Endothelial cell of umbilical vein (primary cell): ENCODE results near the gene LGR6. TPM values are rescaled to one million over a fixed set of nuclear protein-coding genes. Genes with fewer than 3 reads are reported as not detected.

Experiments used
- BruUV-seq: library from RNA; stranded (reverse); fragments of 400-500 nt; replicated peaks from 2 replicates; lab custom pipeline; 2021; lab: Mats Ljungman, UMichigan
- CTCF ChIA-PET: fragments of 300-600, 350-600 bp; sonication (Branson Sonifier 250); formaldehyde crosslinking; loops from one replicate; lab custom pipeline; 2021; ENCODE audit warnings: antibody characterized with exemption, inconsistent platforms; lab: Charles Lee
- POLR2A ChIA-PET: fragments of 300-600, 350-600 bp; sonication (Branson Sonifier 250); formaldehyde crosslinking; loops from one replicate; lab custom pipeline; 2021; ENCODE audit warnings: antibody characterized with exemption, inconsistent platforms; lab: Charles Lee
- DNase-seq: peaks from one replicate; pipeline ENCODE4 v3.0.0-alpha.2; 2011; ENCODE audit warnings: low read depth, low spot score
- FAIRE-seq: peaks from 2 replicates; lab custom pipeline; 2011; peaks lifted over from hg19 to GRCh38; lab: Jason Lieb, UNC
- H2AFZ ChIP-seq: 2 replicates; pipeline ENCODE4 v1.6.0; 2012; ENCODE audit warnings: low read depth, low read length, control low read depth, inconsistent platforms
- H3K27ac ChIP-seq: 2 replicates; pipeline ENCODE4 v1.5.1; 2011; ENCODE audit warnings: low read depth, mild to moderate bottlenecking, control low read depth, low read length, moderate library complexity; ENCODE audit not compliant: insufficient read depth
- H3K27me3 ChIP-seq, 2 experiments: 2 replicates each; pipeline versions ENCODE4 v1.6.0 to v1.6.1; 2011; ENCODE audit warnings: low read length in 2 of 2, mixed read lengths in 1 of 2; ENCODE audit not compliant: control insufficient read depth in 2 of 2, insufficient read depth in 2 of 2
- H3K36me3 ChIP-seq, 2 experiments: 2 replicates in 1 of 2; 3 replicates in 1 of 2; pipeline ENCODE4 v1.5.1; 2011; ENCODE audit warnings: low read length in 2 of 2, mild to moderate bottlenecking in 1 of 2, moderate library complexity in 1 of 2; ENCODE audit not compliant: control insufficient read depth in 2 of 2, insufficient read depth in 2 of 2; ENCODE audit errors: extremely low read depth in 1 of 2
- H3K4me1 ChIP-seq: 3 replicates; pipeline ENCODE4 v1.5.1; 2011; ENCODE audit warnings: mild to moderate bottlenecking, low read length; ENCODE audit not compliant: control insufficient read depth, insufficient read depth; ENCODE audit errors: extremely low read depth
- H3K4me2 ChIP-seq: 2 replicates; pipeline ENCODE4 v1.6.1; 2011; ENCODE audit warnings: low read length, control low read depth, mixed read lengths; ENCODE audit not compliant: insufficient read depth
- H3K4me3 ChIP-seq, 3 experiments: fragments of 200-600 bp in 1 of 3; sonication (generic), shearing (Covaris generic) in 1 of 3; replicated peaks in 1 of 3; 2 replicates each; pipeline ENCODE4 v1.5.1; 2011 to 2016; ENCODE audit warnings: control low read depth in 3 of 3, low read length in 3 of 3, mild to moderate bottlenecking in 2 of 3, inconsistent platforms in 1 of 3, low read depth in 1 of 3, moderate library complexity in 1 of 3; ENCODE audit not compliant: insufficient read depth in 1 of 3
- H3K79me2 ChIP-seq: 2 replicates; pipeline ENCODE4 v1.6.0; 2012; ENCODE audit warnings: low read length, inconsistent platforms; ENCODE audit not compliant: control insufficient read depth, insufficient read depth
- H3K9ac ChIP-seq: replicated peaks from 2 replicates; pipeline ENCODE3; 2011; ENCODE audit warnings: low read length, control low read depth; ENCODE audit not compliant: insufficient read depth; ENCODE audit errors: extremely low read depth
- H3K9me1 ChIP-seq: replicated peaks from 3 replicates; pipeline ENCODE4 v1.6.0; 2011; ENCODE audit warnings: mild to moderate bottlenecking, low read length; ENCODE audit not compliant: control insufficient read depth, insufficient read depth; ENCODE audit errors: extremely low read depth
- H3K9me3 ChIP-seq: replicated peaks from 2 replicates; pipeline ENCODE4 v1.5.1; 2012; ENCODE audit warnings: low read length, inconsistent platforms; ENCODE audit not compliant: control insufficient read depth, insufficient read depth
- H4K20me1 ChIP-seq: replicated peaks from 2 replicates; pipeline ENCODE3; 2011; ENCODE audit warnings: mild to moderate bottlenecking, low read length; ENCODE audit not compliant: control insufficient read depth, insufficient read depth; ENCODE audit errors: extremely low read depth
- CTCF ChIP-seq, 2 donors: IDR thresholded peaks; 1 replicate in 1 of 2; 2 replicates in 1 of 2; pipeline ENCODE4 v1.5.1; 2011; ENCODE audit warnings: low read length in 2 of 2, mild to moderate bottlenecking in 2 of 2, moderate library complexity in 2 of 2, control low read depth in 1 of 2, inconsistent platforms in 1 of 2, low read depth in 1 of 2; ENCODE audit not compliant: insufficient read depth in 1 of 2; ENCODE audit errors: extremely low read depth in 1 of 2
- EZH2 ChIP-seq: IDR thresholded peaks from 2 replicates; pipeline ENCODE4 v1.6.1; 2012; ENCODE audit warnings: borderline replicate concordance, low read depth, mild to moderate bottlenecking, moderate library complexity, low read length, inconsistent platforms; ENCODE audit not compliant: severe bottlenecking
- FOS ChIP-seq: IDR thresholded peaks from 2 replicates; pipeline ENCODE4 v1.6.1; 2011; ENCODE audit warnings: mild to moderate bottlenecking, low read length, moderate library complexity, borderline replicate concordance; ENCODE audit not compliant: insufficient read depth
- GATA2 ChIP-seq: IDR thresholded peaks from 2 replicates; pipeline ENCODE4 v1.7.0; 2011; ENCODE audit warnings: low read depth, mild to moderate bottlenecking, moderate library complexity, mixed read lengths, low read length; ENCODE audit not compliant: insufficient read length, insufficient read depth
- JUN ChIP-seq: IDR thresholded peaks from 2 replicates; pipeline ENCODE4 v1.6.1; 2011; ENCODE audit warnings: borderline replicate concordance, low read depth; ENCODE audit not compliant: insufficient read length, insufficient read depth
- MAX ChIP-seq: IDR thresholded peaks from 2 replicates; pipeline ENCODE4 v1.6.1; 2011; ENCODE audit not compliant: insufficient read depth, insufficient read length
- MYC ChIP-seq: IDR thresholded peaks from one replicate; pipeline ENCODE4 v1.6.1; 2011; ENCODE audit warnings: mild to moderate bottlenecking, low read depth, low read length
- POLR2A ChIP-seq: IDR thresholded peaks from 2 replicates; pipeline ENCODE4 v1.6.1; 2012; ENCODE audit warnings: low read depth, mild to moderate bottlenecking, control low read depth, low read length
- POLR2AphosphoS5 ChIP-seq: IDR thresholded peaks from 2 replicates; pipeline ENCODE4 v1.6.1; 2012; ENCODE audit warnings: low read depth, mild to moderate bottlenecking, control low read depth, low read length, moderate library complexity; ENCODE audit not compliant: insufficient read depth
- dilution Hi-C: fragments of 300-500 bp; cut with MboI; formaldehyde crosslinking; loops from one replicate; pipeline ENCODE4 v1.15.0; 2019; ENCODE audit warnings: low sequenced_read_pairs; ENCODE audit not compliant: extremely low pct_ligation_motif_present
- intact Hi-C: fragments of 100-400 bp; cut with micrococcal nuclease; formaldehyde crosslinking; loops from one replicate; pipeline ENCODE4 v1.10.0; 2022
- polyA plus RNA-seq, 4 experiments: library from polyadenylated mRNA; depleted of rRNA in 3 of 4; stranded (reverse) in 3 of 4; unstranded in 1 of 4; fragments of >200 nt; gene quantifications; 2 replicates each; pipeline versions ENCODE4 v1.2.1 to v1.2.3, GENCODE V29; 2011 to 2012; ENCODE audit warnings: missing spikeins in 1 of 4
- total RNA-seq: library from RNA; stranded (reverse); gene quantifications from 2 replicates; pipeline ENCODE4 v1.2.3, GENCODE V29; 2021

LGR6 gene
- total and polyA plus RNA-seq, 2 donors (not counting 3 experiments of a cell fraction or from before 2014, with no cell fraction given), result not detected

- DNase-seq (no peak), FAIRE-seq (no peak)
- TF ChIP-seq POLR2A, result no peak
- TF ChIP-seq MYC, result no peak
- no peak for TF ChIP-seq FOS
- no peak for TF ChIP-seq POLR2AphosphoS5
- no peak for TF ChIP-seq CTCF (IDR thresholded peaks at IDR 0.05; ENCODE audit: extremely low read depth in 1 of 2, insufficient read depth in 1 of 2, low read depth in 1 of 2, low read length in 2 of 2)
- no peak for TF ChIP-seq MAX
- TF ChIP-seq EZH2, result no peak
- no peak for TF ChIP-seq JUN
- no peak for TF ChIP-seq GATA2
- no peaks in the 10 kb centered on the region for H3K9me3 ChIP-seq
- dilution Hi-C loops (loop anchor here (25.0 kb wide), 1 partner anchor 107 kb away; no protein-coding TSS in a partner anchor), intact Hi-C loops (no loop called here)
- no peaks in the 10 kb centered on the region for H3K27me3 ChIP-seq
- H3K79me2 ChIP-seq, result no peaks in the 10 kb centered on the region
- no peaks in the 10 kb centered on the region for H4K20me1 ChIP-seq
- no peak overlapping the region for H3K4me2 ChIP-seq
- H3K36me3 ChIP-seq, result no peaks in the 10 kb centered on the region
- no TSS peak for BruUV-seq
- H3K4me1 ChIP-seq, result no peaks in the 10 kb centered on the region
- H2AFZ ChIP-seq, result no peak overlapping the region
- no peak overlapping the region for H3K9ac ChIP-seq
- H3K4me3 ChIP-seq, result no peak overlapping the region
- no peak overlapping the region for H3K27ac ChIP-seq
- ChIA-PET POLR2A (no interaction called here), CTCF (interaction anchor here (0.6 to 8.4 kb wide), 6 partner anchors 9 to 130 kb away, joined by 3 to 121 read pairs (median 8); partner anchors contain the start of gene LGR6)
- no peaks in the 10 kb centered on the region for H3K9me1 ChIP-seq
These were observed 125.9 kb downstream of the LGR6 start for GRCh38 chr1:202319381-202320080.
